ENCODE results near the gene IL16.
"Not testable (repeated sequence)": the region's sequence is repeated elsewhere in the genome, so short reads cannot be mapped to it uniquely, and the experiment has no call there.

IL16 gene

GRCh38 chr15:81196576-81197254 is at the start of gene IL16:
TSS of gene IL16 (plus strand) at chr15:81196879. CDS start at chr15:81225400, 28,521 bp downstream.
- no peak for DNase-seq

- no peak for DNase-seq
These were observed 45.3 kb upstream of the IL16 start for GRCh38 chr15:81151389-81151788.

GRCh38 chr15:81152339-81152738 is 44.3 kb upstream of the IL16 start:
- no peak for DNase-seq

GRCh38 chr15:81152799-81153198 is 43.9 kb upstream of the IL16 start:
- DNase-seq: no peak

GRCh38 chr15:81155375-81156218 is 41.1 kb upstream of the IL16 start:
- peak in 14 of 51 donors; percentile 1 to 28 (median 4) for DNase-seq

GRCh38 chr15:81156324-81156723 is 40.4 kb upstream of the IL16 start:
- DNase-seq: no peak

- DNase-seq: no peak
These were observed 39.3 kb upstream of the IL16 start for GRCh38 chr15:81157195-81157938.

- DNase-seq: no peak
These were observed 38.8 kb upstream of the IL16 start for GRCh38 chr15:81157939-81158223.

GRCh38 chr15:81158561-81158960 is 38.1 kb upstream of the IL16 start:
- DNase-seq: not testable (repeated sequence)

GRCh38 chr15:81160312-81161159 is 36.1 kb upstream of the IL16 start:
- no peak for DNase-seq

- no peak for DNase-seq
These were observed 35.5 kb upstream of the IL16 start for GRCh38 chr15:81161160-81161673.

GRCh38 chr15:81161851-81162250 is 34.8 kb upstream of the IL16 start:
- no peak for DNase-seq

GRCh38 chr15:81163961-81164800 is 32.5 kb upstream of the IL16 start:
- DNase-seq: no peak

GRCh38 chr15:81165535-81165934 is 31.1 kb upstream of the IL16 start:
- no peak for DNase-seq

- DNase-seq: no peak
These were observed 29.9 kb upstream of the IL16 start for GRCh38 chr15:81166636-81167305.

- DNase-seq: no peak
These were observed 28.6 kb upstream of the IL16 start for GRCh38 chr15:81168131-81168526.

- DNase-seq: no peak
These were observed 28.0 kb upstream of the IL16 start for GRCh38 chr15:81168644-81169043.

GRCh38 chr15:81170511-81170910 is 26.2 kb upstream of the IL16 start:
- no peak for DNase-seq

GRCh38 chr15:81171286-81171685 is 25.4 kb upstream of the IL16 start:
- no peak for DNase-seq

Measured in hypothalamus (tissue), 51 donors.